Subcutaneous adipose tissue (tissue), 4 donors: ENCODE measurements around the gene PLVAP. TPM values are rescaled to one million over a fixed set of nuclear protein-coding genes. Genes with fewer than 3 reads are reported as not detected.

Experiments used
- CTCF ChIP-seq: fragments of 450-650 bp; IDR thresholded peaks from one replicate; pipeline ENCODE4 v1.5.1; 2016; ENCODE audit warnings: low read depth, mild to moderate bottlenecking, control low read depth, antibody characterized with exemption, moderate library complexity
- total RNA-seq, 4 donors: library from RNA; depleted of rRNA; stranded (reverse); fragments of >200 nt; gene quantifications; one replicate each; pipeline ENCODE4 v1.1.0, GENCODE V29; 2016

Gene PLVAP
- total RNA-seq, 4 donors from 2014 or later: 22.6 to 220 (median 82.6) TPM

- TF ChIP-seq CTCF: no peak
Measured at GRCh38 chr19:17321655-17322489, 55.3 kb downstream of the PLVAP start.

GRCh38 chr19:17320435-17320834, 56.7 kb downstream of the PLVAP start:
- no peak for TF ChIP-seq CTCF

GRCh38 chr19:17319473-17320238, 57.5 kb downstream of the PLVAP start:
- TF ChIP-seq CTCF: no peak

GRCh38 chr19:17318966-17319365, 58.2 kb downstream of the PLVAP start:
- no peak for TF ChIP-seq CTCF

GRCh38 chr19:17314007-17314593, 63.0 kb downstream of the PLVAP start:
- no peak for TF ChIP-seq CTCF

GRCh38 chr19:17312189-17313113, 64.7 kb downstream of the PLVAP start:
- no peak for TF ChIP-seq CTCF
